ENCODE measurements around the gene KMT2B.

The KMT2B gene

GRCh38 chr19:35750167-35750566, 32.4 kb downstream of the KMT2B start:
- peaks cover 28 to 30% of the 10 kb centered on the region in 2 experiments for H3K36me3 ChIP-seq (ENCODE audit: control insufficient read depth in 1 of 2, insufficient read depth in 2 of 2, low read length in 2 of 2)
- no peaks in the 10 kb centered on the region for H3K27me3 ChIP-seq (ENCODE audit: insufficient read depth, low read length)
- peak overlapping the region; percentile 55 for H3K4me2 ChIP-seq (ENCODE audit: low read length)
- peak overlapping the region; percentile 59 for H4K8ac ChIP-seq (ENCODE audit: low read depth, low read length)
- H3K79me2 ChIP-seq (ENCODE audit: control insufficient read depth, insufficient read depth, low read length, poor library complexity) = peaks cover 11% of the 10 kb centered on the region
- DNase-seq = peak; percentile 75
- H3K9ac ChIP-seq (ENCODE audit: low read length) = no peak overlapping the region
- no CpG with 5 or more reads among the region's 5 CpGs for WGBS (ENCODE audit: extremely low coverage, insufficient coverage, insufficient read length)
- peaks cover 13% of the 10 kb centered on the region for H3K79me1 ChIP-seq (ENCODE audit: low read length)
- H4K12ac ChIP-seq (ENCODE audit: low read depth, low read length) = peak overlapping the region; percentile 14
- peak overlapping the region; percentile 65 for H3K4ac ChIP-seq (ENCODE audit: low read depth, low read length)
- peaks cover 4% of the 10 kb centered on the region for H3K9me3 ChIP-seq (ENCODE audit: insufficient read depth, low read depth, low read length)
- peak overlapping the region; percentile 23 for H3K4me3 ChIP-seq (ENCODE audit: low read depth, low read length)
- no peak overlapping the region for H3K23ac ChIP-seq (ENCODE audit: low read length)
- peak overlapping the region; percentile 82 for H2BK5ac ChIP-seq (ENCODE audit: low read depth, low read length, poor library complexity)
- H3K14ac ChIP-seq (ENCODE audit: low read length) = peak overlapping the region; percentile 63
- H3K18ac ChIP-seq (ENCODE audit: low read length) = peak overlapping the region; percentile 78
- H3K27ac ChIP-seq (ENCODE audit: low read depth, low read length) = peak overlapping the region; percentile 94
- H2AFZ ChIP-seq (ENCODE audit: insufficient read depth, low read length, poor library complexity) = peak overlapping the region; percentile 26
- H2BK12ac ChIP-seq (ENCODE audit: low read length) = peak overlapping the region; percentile 50
- H3K4me1 ChIP-seq (ENCODE audit: control insufficient read depth in 1 of 2, insufficient read depth in 2 of 2, low read length in 2 of 2) = peaks cover 15 to 22% of the 10 kb centered on the region in 2 experiments
- H4K91ac ChIP-seq (ENCODE audit: low read depth, low read length) = peak overlapping the region; percentile 85
- peak overlapping the region; percentile 40 for H2AK5ac ChIP-seq (ENCODE audit: low read length)
- peak overlapping the region; percentile 77 for H2BK120ac ChIP-seq (ENCODE audit: insufficient read depth, low read length, poor library complexity)

DNA sequence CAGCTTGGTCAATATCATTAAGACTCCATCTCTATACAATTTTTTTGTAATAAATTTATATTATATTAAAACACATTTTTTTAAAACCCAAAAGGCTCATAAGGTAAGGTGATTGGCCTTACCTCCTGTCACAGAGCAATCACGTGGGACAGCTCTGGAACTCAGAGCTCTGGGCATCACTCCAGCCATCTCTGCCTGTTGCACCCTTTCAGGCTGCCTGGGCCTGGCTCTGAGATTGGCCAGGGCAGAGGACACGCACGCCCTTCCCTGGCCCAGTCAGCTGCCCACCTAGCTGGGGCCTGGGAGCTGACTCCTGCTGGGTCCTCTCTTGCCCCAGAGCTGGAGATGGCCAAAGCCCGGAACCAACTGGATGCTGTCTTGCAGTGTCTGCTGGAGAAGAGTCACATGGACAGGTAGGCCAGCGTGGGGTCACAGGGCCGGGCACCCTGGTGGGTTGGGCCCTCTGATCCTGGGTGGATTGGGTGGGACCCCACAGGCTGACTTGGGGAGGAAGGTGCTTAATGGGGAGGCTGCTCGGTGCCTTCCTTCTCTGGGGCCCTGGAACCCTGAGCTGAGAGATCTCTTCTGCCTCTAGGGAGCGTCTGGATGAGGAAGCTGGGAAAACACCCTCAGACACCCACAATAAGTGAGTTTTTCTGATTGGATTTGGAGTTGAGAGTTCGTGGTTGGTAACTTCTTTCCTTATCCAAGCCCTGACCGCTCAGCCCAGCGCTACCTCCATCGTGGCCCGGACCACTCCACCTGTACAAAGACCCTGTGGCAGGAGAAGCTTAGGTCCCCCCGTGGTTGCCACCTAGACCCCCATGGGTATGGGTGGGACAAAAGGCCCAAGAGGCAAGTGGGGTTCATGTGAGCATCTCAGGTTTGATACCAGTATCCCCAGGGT, 34.3 kb downstream of the KMT2B start:
- H3K79me1 ChIP-seq (ENCODE audit: low read length) = peaks cover 25% of the 10 kb centered on the region
- no peak overlapping the region for H3K27ac ChIP-seq (ENCODE audit: low read depth, low read length)
- H4K8ac ChIP-seq (ENCODE audit: low read depth, low read length) = no peak overlapping the region
- peaks cover 32 to 37% of the 10 kb centered on the region in 2 experiments for H3K36me3 ChIP-seq (ENCODE audit: control insufficient read depth in 1 of 2, insufficient read depth in 2 of 2, low read length in 2 of 2)
- H2BK5ac ChIP-seq (ENCODE audit: low read depth, low read length, poor library complexity) = no peak overlapping the region
- no peak overlapping the region for H3K4me2 ChIP-seq (ENCODE audit: low read length)
- peaks cover 12% of the 10 kb centered on the region for H3K79me2 ChIP-seq (ENCODE audit: control insufficient read depth, insufficient read depth, low read length, poor library complexity)
- no peak overlapping the region for H2AK5ac ChIP-seq (ENCODE audit: low read length)
- H3K18ac ChIP-seq (ENCODE audit: low read length) = peak overlapping the region; percentile 63
- no peak for DNase-seq
- H3K4me1 ChIP-seq (ENCODE audit: control insufficient read depth in 1 of 2, insufficient read depth in 2 of 2, low read length in 2 of 2) = peaks cover 27 to 31% of the 10 kb centered on the region in 2 experiments
- no CpG with 5 or more reads among the region's 14 CpGs for WGBS (ENCODE audit: extremely low coverage, insufficient coverage, insufficient read length)
- peaks cover 4% of the 10 kb centered on the region for H3K9me3 ChIP-seq (ENCODE audit: insufficient read depth, low read depth, low read length)
- H3K14ac ChIP-seq (ENCODE audit: low read length) = no peak overlapping the region
- no peaks in the 10 kb centered on the region for H3K27me3 ChIP-seq (ENCODE audit: insufficient read depth, low read length)
- no peak overlapping the region for H2BK120ac ChIP-seq (ENCODE audit: insufficient read depth, low read length, poor library complexity)
- no peak overlapping the region for H3K4ac ChIP-seq (ENCODE audit: low read depth, low read length)
- no peak overlapping the region for H3K9ac ChIP-seq (ENCODE audit: low read length)
- no peak overlapping the region for H3K23ac ChIP-seq (ENCODE audit: low read length)
- no peak overlapping the region for H2AFZ ChIP-seq (ENCODE audit: insufficient read depth, low read length, poor library complexity)
- no peak overlapping the region for H3K4me3 ChIP-seq (ENCODE audit: low read depth, low read length)
- H4K91ac ChIP-seq (ENCODE audit: low read depth, low read length) = no peak overlapping the region
- no peak overlapping the region for H2BK12ac ChIP-seq (ENCODE audit: low read length)
- H4K12ac ChIP-seq (ENCODE audit: low read depth, low read length) = no peak overlapping the region

GRCh38 chr19:35752746-35753350, 35.0 kb downstream of the KMT2B start:
- no peak overlapping the region for H4K91ac ChIP-seq (ENCODE audit: low read depth, low read length)
- no CpG with 5 or more reads among the region's 20 CpGs for WGBS (ENCODE audit: extremely low coverage, insufficient coverage, insufficient read length)
- H3K14ac ChIP-seq (ENCODE audit: low read length) = no peak overlapping the region
- H3K4me1 ChIP-seq (ENCODE audit: control insufficient read depth in 1 of 2, insufficient read depth in 2 of 2, low read length in 2 of 2) = peaks cover 28 to 31% of the 10 kb centered on the region in 2 experiments
- H4K8ac ChIP-seq (ENCODE audit: low read depth, low read length) = no peak overlapping the region
- H2AFZ ChIP-seq (ENCODE audit: insufficient read depth, low read length, poor library complexity) = no peak overlapping the region
- H2BK120ac ChIP-seq (ENCODE audit: insufficient read depth, low read length, poor library complexity) = no peak overlapping the region
- H3K79me2 ChIP-seq (ENCODE audit: control insufficient read depth, insufficient read depth, low read length, poor library complexity) = peaks cover 12% of the 10 kb centered on the region
- H3K27ac ChIP-seq (ENCODE audit: low read depth, low read length) = no peak overlapping the region
- H2BK5ac ChIP-seq (ENCODE audit: low read depth, low read length, poor library complexity) = no peak overlapping the region
- no peak overlapping the region for H3K23ac ChIP-seq (ENCODE audit: low read length)
- H3K27me3 ChIP-seq (ENCODE audit: insufficient read depth, low read length) = no peaks in the 10 kb centered on the region
- peaks cover 28% of the 10 kb centered on the region for H3K79me1 ChIP-seq (ENCODE audit: low read length)
- no peak overlapping the region for H3K4ac ChIP-seq (ENCODE audit: low read depth, low read length)
- peaks cover 32 to 37% of the 10 kb centered on the region in 2 experiments for H3K36me3 ChIP-seq (ENCODE audit: control insufficient read depth in 1 of 2, insufficient read depth in 2 of 2, low read length in 2 of 2)
- peaks cover 4% of the 10 kb centered on the region for H3K9me3 ChIP-seq (ENCODE audit: insufficient read depth, low read depth, low read length)
- no peak overlapping the region for H4K12ac ChIP-seq (ENCODE audit: low read depth, low read length)
- no peak overlapping the region for H3K4me3 ChIP-seq (ENCODE audit: low read depth, low read length)
- H2AK5ac ChIP-seq (ENCODE audit: low read length) = no peak overlapping the region
- DNase-seq = no peak
- no peak overlapping the region for H2BK12ac ChIP-seq (ENCODE audit: low read length)
- no peak overlapping the region for H3K9ac ChIP-seq (ENCODE audit: low read length)
- H3K18ac ChIP-seq (ENCODE audit: low read length) = no peak overlapping the region
- no peak overlapping the region for H3K4me2 ChIP-seq (ENCODE audit: low read length)

DNA sequence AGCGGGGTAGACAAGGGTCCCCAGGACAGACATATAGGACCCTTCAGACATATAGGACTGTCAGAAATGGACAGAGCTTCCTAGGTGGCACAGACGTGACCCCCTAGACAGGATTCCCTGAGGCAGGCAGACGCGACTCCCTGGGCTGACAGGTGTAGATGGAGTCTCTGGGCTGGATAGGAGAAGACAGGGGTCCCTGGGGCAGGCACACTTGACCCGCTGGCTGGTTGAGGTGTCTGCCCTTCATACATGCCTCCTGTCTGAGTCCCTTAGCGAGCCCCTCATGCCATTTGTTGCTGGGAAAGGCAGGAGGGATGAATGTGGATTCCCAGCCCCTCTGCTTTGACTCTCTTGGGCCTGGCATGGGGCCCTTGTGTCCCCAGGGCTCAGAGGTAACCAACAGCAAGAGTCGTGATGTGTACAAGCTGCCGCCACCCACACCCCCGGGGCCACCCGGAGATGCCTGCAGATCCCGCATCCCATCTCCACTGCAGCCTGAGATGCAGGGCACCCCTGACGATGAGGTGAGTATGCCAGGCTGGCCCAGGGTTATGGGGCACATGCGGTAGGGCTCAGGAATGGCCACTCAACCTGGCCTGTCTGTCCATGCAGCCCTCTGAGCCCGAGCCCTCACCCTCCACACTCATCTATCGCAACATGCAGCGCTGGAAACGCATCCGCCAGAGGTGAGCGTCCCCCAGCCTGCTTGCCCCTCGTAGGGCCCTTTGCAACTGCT, 36.0 kb downstream of the KMT2B start:
- Histone ChIP-seq H3K79me2 (ENCODE audit: control insufficient read depth, insufficient read depth, low read length, poor library complexity) (peaks cover 11% of the 10 kb centered on the region), H3K9me3 (ENCODE audit: insufficient read depth, low read depth, low read length) (peaks cover 4% of the 10 kb centered on the region), H2AFZ (ENCODE audit: insufficient read depth, low read length, poor library complexity) (no peak overlapping the region), H3K27ac (ENCODE audit: low read depth, low read length) (no peak overlapping the region), H4K91ac (ENCODE audit: low read depth, low read length) (no peak overlapping the region), H3K14ac (ENCODE audit: low read length) (no peak overlapping the region), H3K9ac (ENCODE audit: low read length) (no peak overlapping the region), H3K79me1 (ENCODE audit: low read length) (peaks cover 29% of the 10 kb centered on the region), H3K27me3 (ENCODE audit: insufficient read depth, low read length) (no peaks in the 10 kb centered on the region), H3K36me3 (ENCODE audit: control insufficient read depth in 1 of 2, insufficient read depth in 2 of 2, low read length in 2 of 2) (peaks cover 32 to 37% of the 10 kb centered on the region in 2 experiments), H2AK5ac (ENCODE audit: low read length) (no peak overlapping the region), H2BK120ac (ENCODE audit: insufficient read depth, low read length, poor library complexity) (no peak overlapping the region), H3K4me1 (ENCODE audit: control insufficient read depth in 1 of 2, insufficient read depth in 2 of 2, low read length in 2 of 2) (peaks cover 29 to 33% of the 10 kb centered on the region in 2 experiments), H3K4ac (ENCODE audit: low read depth, low read length) (no peak overlapping the region), H2BK12ac (ENCODE audit: low read length) (no peak overlapping the region), H3K4me3 (ENCODE audit: low read depth, low read length) (no peak overlapping the region), H3K18ac (ENCODE audit: low read length) (no peak overlapping the region), H3K23ac (ENCODE audit: low read length) (no peak overlapping the region), H4K8ac (ENCODE audit: low read depth, low read length) (no peak overlapping the region), H2BK5ac (ENCODE audit: low read depth, low read length, poor library complexity) (no peak overlapping the region), H3K4me2 (ENCODE audit: low read length) (no peak overlapping the region), H4K12ac (ENCODE audit: low read depth, low read length) (no peak overlapping the region)
- WGBS (ENCODE audit: extremely low coverage, insufficient coverage, insufficient read length) = no CpG with 5 or more reads among the region's 20 CpGs
- DNase-seq = no peak

Measured in trophoblast cell (in vitro differentiated cells and primary cell).